ENCODE measurements around the gene ITPR3.
A peak's percentile ranks its signal among the peaks of the same experiment; 100 is the strongest.

ITPR3 gene

GRCh38 chr6:33702345-33702977 is 81.3 kb downstream of the ITPR3 start:
- peaks cover 0 to 3% of the 10 kb centered on the region in 2 donors for H3K4me1 ChIP-seq (ENCODE audit: control insufficient read depth in 2 of 2, insufficient read depth in 2 of 2, low read length in 2 of 2)
- no peak overlapping the region for H3K9ac ChIP-seq (ENCODE audit: low read depth in 1 of 2, low read length in 2 of 2)
- H3K9me3 ChIP-seq (ENCODE audit: control insufficient read depth in 2 of 2, low read length in 2 of 2): no peaks in the 10 kb centered on the region
- H3K36me3 ChIP-seq (ENCODE audit: control insufficient read depth in 2 of 2, insufficient read depth in 2 of 2, low read length in 2 of 2): peaks cover 8 to 9% of the 10 kb centered on the region in 2 donors
- no peak overlapping the region for H3K4me3 ChIP-seq (ENCODE audit: low read length in 2 of 2)
- H3K27ac ChIP-seq (ENCODE audit: low read depth in 2 of 2, low read length in 2 of 2): no peak overlapping the region
- H3K27me3 ChIP-seq (ENCODE audit: control insufficient read depth in 2 of 2, insufficient read depth in 2 of 2, low read length in 2 of 2): no peaks in the 10 kb centered on the region

- Histone ChIP-seq H3K4me1 (ENCODE audit: control insufficient read depth in 2 of 2, insufficient read depth in 2 of 2, low read length in 2 of 2) (peaks cover 0 to 3% of the 10 kb centered on the region in 2 donors), H3K27me3 (ENCODE audit: control insufficient read depth in 2 of 2, insufficient read depth in 2 of 2, low read length in 2 of 2) (no peaks in the 10 kb centered on the region), H3K9me3 (ENCODE audit: control insufficient read depth in 2 of 2, low read length in 2 of 2) (no peaks in the 10 kb centered on the region), H3K36me3 (ENCODE audit: control insufficient read depth in 2 of 2, insufficient read depth in 2 of 2, low read length in 2 of 2) (peaks cover 3 to 10% of the 10 kb centered on the region in 2 donors), H3K27ac (ENCODE audit: low read depth in 2 of 2, low read length in 2 of 2) (no peak overlapping the region), H3K9ac (ENCODE audit: low read depth in 1 of 2, low read length in 2 of 2) (no peak overlapping the region), H3K4me3 (ENCODE audit: low read length in 2 of 2) (no peak overlapping the region)
Observed at GRCh38 chr6:33704215-33705066, 83.3 kb downstream of the ITPR3 start.

GRCh38 chr6:33705268-33705885 is 84.3 kb downstream of the ITPR3 start:
- Histone ChIP-seq H3K36me3 (ENCODE audit: control insufficient read depth in 2 of 2, insufficient read depth in 2 of 2, low read length in 2 of 2) (peaks cover 6 to 10% of the 10 kb centered on the region in 2 donors), H3K27me3 (ENCODE audit: control insufficient read depth in 2 of 2, insufficient read depth in 2 of 2, low read length in 2 of 2) (no peaks in the 10 kb centered on the region), H3K9me3 (ENCODE audit: control insufficient read depth in 2 of 2, low read length in 2 of 2) (no peaks in the 10 kb centered on the region), H3K4me1 (ENCODE audit: control insufficient read depth in 2 of 2, insufficient read depth in 2 of 2, low read length in 2 of 2) (peaks cover 1% of the 10 kb centered on the region in 2 donors), H3K27ac (ENCODE audit: low read depth in 2 of 2, low read length in 2 of 2) (no peak overlapping the region), H3K9ac (ENCODE audit: low read depth in 1 of 2, low read length in 2 of 2) (no peak overlapping the region), H3K4me3 (ENCODE audit: low read length in 2 of 2) (no peak overlapping the region)

- Histone ChIP-seq H3K27ac (ENCODE audit: low read depth in 2 of 2, low read length in 2 of 2) (no peak overlapping the region), H3K27me3 (ENCODE audit: control insufficient read depth in 2 of 2, insufficient read depth in 2 of 2, low read length in 2 of 2) (no peaks in the 10 kb centered on the region), H3K36me3 (ENCODE audit: control insufficient read depth in 2 of 2, insufficient read depth in 2 of 2, low read length in 2 of 2) (peaks cover 4 to 10% of the 10 kb centered on the region in 2 donors), H3K4me1 (ENCODE audit: control insufficient read depth in 2 of 2, insufficient read depth in 2 of 2, low read length in 2 of 2) (peaks cover 8 to 9% of the 10 kb centered on the region in 2 donors), H3K4me3 (ENCODE audit: low read length in 2 of 2) (no peak overlapping the region), H3K9me3 (ENCODE audit: control insufficient read depth in 2 of 2, low read length in 2 of 2) (no peaks in the 10 kb centered on the region), H3K9ac (ENCODE audit: low read depth in 1 of 2, low read length in 2 of 2) (no peak overlapping the region)
Observed at GRCh38 chr6:33705955-33706725, 85.0 kb downstream of the ITPR3 start.

- no peak overlapping the region for H3K9ac ChIP-seq (ENCODE audit: low read depth in 1 of 2, low read length in 2 of 2)
- H3K9me3 ChIP-seq (ENCODE audit: control insufficient read depth in 2 of 2, low read length in 2 of 2): no peaks in the 10 kb centered on the region
- H3K27me3 ChIP-seq (ENCODE audit: control insufficient read depth in 2 of 2, insufficient read depth in 2 of 2, low read length in 2 of 2): no peaks in the 10 kb centered on the region
- no peak overlapping the region for H3K4me3 ChIP-seq (ENCODE audit: low read length in 2 of 2)
- H3K36me3 ChIP-seq (ENCODE audit: control insufficient read depth in 2 of 2, insufficient read depth in 2 of 2, low read length in 2 of 2): peaks cover 4 to 10% of the 10 kb centered on the region in 2 donors
- H3K27ac ChIP-seq (ENCODE audit: low read depth in 2 of 2, low read length in 2 of 2): no peak overlapping the region
- H3K4me1 ChIP-seq (ENCODE audit: control insufficient read depth in 2 of 2, insufficient read depth in 2 of 2, low read length in 2 of 2): peaks cover 10 to 11% of the 10 kb centered on the region in 2 donors
Observed at GRCh38 chr6:33707771-33708170, 86.6 kb downstream of the ITPR3 start.

GRCh38 chr6:33708516-33709204 is 87.5 kb downstream of the ITPR3 start:
- Histone ChIP-seq H3K4me3 (ENCODE audit: low read length in 2 of 2) (no peak overlapping the region), H3K9ac (ENCODE audit: low read depth in 1 of 2, low read length in 2 of 2) (no peak overlapping the region), H3K27me3 (ENCODE audit: control insufficient read depth in 2 of 2, insufficient read depth in 2 of 2, low read length in 2 of 2) (no peaks in the 10 kb centered on the region), H3K27ac (ENCODE audit: low read depth in 2 of 2, low read length in 2 of 2) (no peak overlapping the region), H3K4me1 (ENCODE audit: control insufficient read depth in 2 of 2, insufficient read depth in 2 of 2, low read length in 2 of 2) (peaks cover 10 to 11% of the 10 kb centered on the region in 2 donors), H3K9me3 (ENCODE audit: control insufficient read depth in 2 of 2, low read length in 2 of 2) (no peaks in the 10 kb centered on the region), H3K36me3 (ENCODE audit: control insufficient read depth in 2 of 2, insufficient read depth in 2 of 2, low read length in 2 of 2) (peaks cover 4 to 10% of the 10 kb centered on the region in 2 donors)

- H3K4me1 ChIP-seq (ENCODE audit: control insufficient read depth in 2 of 2, insufficient read depth in 2 of 2, low read length in 2 of 2): peaks cover 10 to 11% of the 10 kb centered on the region in 2 donors
- no peaks in the 10 kb centered on the region for H3K27me3 ChIP-seq (ENCODE audit: control insufficient read depth in 2 of 2, insufficient read depth in 2 of 2, low read length in 2 of 2)
- H3K9ac ChIP-seq (ENCODE audit: low read depth in 1 of 2, low read length in 2 of 2): no peak overlapping the region
- no peak overlapping the region for H3K27ac ChIP-seq (ENCODE audit: low read depth in 2 of 2, low read length in 2 of 2)
- peaks cover 4 to 10% of the 10 kb centered on the region in 2 donors for H3K36me3 ChIP-seq (ENCODE audit: control insufficient read depth in 2 of 2, insufficient read depth in 2 of 2, low read length in 2 of 2)
- H3K9me3 ChIP-seq (ENCODE audit: control insufficient read depth in 2 of 2, low read length in 2 of 2): no peaks in the 10 kb centered on the region
- H3K4me3 ChIP-seq (ENCODE audit: low read length in 2 of 2): no peak overlapping the region
Observed at GRCh38 chr6:33709605-33710295, 88.6 kb downstream of the ITPR3 start.

GRCh38 chr6:33710296-33711121 is 89.4 kb downstream of the ITPR3 start:
- Histone ChIP-seq H3K9me3 (ENCODE audit: control insufficient read depth in 2 of 2, low read length in 2 of 2) (no peaks in the 10 kb centered on the region), H3K27me3 (ENCODE audit: control insufficient read depth in 2 of 2, insufficient read depth in 2 of 2, low read length in 2 of 2) (no peaks in the 10 kb centered on the region), H3K36me3 (ENCODE audit: control insufficient read depth in 2 of 2, insufficient read depth in 2 of 2, low read length in 2 of 2) (peaks cover 4 to 10% of the 10 kb centered on the region in 2 donors), H3K9ac (ENCODE audit: low read depth in 1 of 2, low read length in 2 of 2) (peak overlapping the region; percentile 74 to 76), H3K4me3 (ENCODE audit: low read length in 2 of 2) (peak overlapping the region; percentile 83 to 92), H3K4me1 (ENCODE audit: control insufficient read depth in 2 of 2, insufficient read depth in 2 of 2, low read length in 2 of 2) (peaks cover 10 to 11% of the 10 kb centered on the region in 2 donors), H3K27ac (ENCODE audit: low read depth in 2 of 2, low read length in 2 of 2) (no peak overlapping the region)

All from mucosa of rectum (tissue), 2 donors.